ENCODE data around the gene HMX2.

The HMX2 gene

DNA sequence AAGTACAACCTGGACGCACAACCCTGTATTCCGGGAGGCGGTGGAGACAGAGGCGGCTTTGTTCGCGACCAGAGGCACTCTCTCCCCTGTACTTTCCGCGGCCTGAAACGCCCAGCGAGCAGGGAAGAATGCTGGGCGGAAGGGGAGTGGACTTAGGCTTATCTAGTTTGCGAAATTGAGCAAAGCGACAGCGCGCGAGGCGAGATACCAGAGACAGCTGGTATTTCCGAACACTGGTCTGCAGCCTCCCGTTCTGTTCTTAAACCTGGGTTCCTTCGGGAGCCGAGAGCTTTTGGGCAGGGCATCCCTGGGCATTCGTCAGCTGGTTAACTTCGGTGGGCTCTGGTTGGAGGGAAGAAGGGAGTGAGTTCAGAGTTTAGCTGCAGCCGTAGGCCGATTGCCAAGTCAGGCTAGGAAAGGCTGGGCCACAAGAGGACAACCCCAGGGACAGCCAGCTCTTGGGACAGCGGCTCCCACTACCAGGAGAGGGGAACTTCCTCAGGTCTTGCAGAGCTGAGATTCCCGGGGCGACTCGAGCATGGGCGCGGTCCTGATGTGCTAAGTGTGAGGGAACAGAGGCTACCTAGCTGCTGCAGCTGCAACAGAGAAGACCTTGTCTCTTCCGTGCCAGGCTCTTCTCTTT, 8.3 kb upstream of the HMX2 start:
- DNase-seq = no peak

DNA sequence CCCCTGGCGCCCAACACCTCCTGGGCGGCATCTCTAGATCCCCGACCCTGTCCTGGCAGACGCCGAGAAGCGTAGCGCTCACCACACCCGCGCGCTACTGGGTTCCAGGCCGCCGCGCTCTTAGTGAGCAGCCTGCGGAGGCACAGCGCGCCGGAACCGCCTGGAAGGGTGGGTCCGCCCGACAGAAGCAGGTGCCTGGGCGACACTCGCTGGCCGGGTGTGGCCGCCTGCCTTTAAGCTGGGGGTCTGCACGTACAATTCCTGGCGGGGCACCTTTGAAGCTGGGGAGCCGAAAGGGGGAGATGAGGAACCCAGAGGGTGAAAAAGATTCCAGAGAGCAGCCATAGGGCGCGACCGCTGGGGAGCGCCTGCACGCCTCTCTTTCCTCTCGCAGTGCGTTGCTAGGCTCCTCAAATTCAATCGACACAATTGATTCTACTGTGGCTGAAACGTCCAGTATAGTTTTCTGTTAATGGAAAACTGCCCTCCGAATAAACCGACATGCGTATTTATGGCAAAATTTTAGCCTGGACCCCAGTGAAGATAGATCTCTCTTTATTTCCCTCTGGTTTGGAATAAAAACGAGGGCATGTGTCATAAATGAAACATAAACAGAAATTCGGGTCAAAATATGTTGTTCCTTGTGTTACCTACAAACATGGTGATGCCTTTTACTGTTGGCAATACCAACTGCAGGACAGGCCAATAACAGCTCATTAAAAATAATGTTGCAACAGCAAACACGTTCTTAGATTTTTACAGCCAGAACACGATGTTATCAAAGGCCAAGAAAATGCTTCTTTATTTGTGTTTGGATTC, 7.6 kb upstream of the HMX2 start:
- no peak for DNase-seq

DNA sequence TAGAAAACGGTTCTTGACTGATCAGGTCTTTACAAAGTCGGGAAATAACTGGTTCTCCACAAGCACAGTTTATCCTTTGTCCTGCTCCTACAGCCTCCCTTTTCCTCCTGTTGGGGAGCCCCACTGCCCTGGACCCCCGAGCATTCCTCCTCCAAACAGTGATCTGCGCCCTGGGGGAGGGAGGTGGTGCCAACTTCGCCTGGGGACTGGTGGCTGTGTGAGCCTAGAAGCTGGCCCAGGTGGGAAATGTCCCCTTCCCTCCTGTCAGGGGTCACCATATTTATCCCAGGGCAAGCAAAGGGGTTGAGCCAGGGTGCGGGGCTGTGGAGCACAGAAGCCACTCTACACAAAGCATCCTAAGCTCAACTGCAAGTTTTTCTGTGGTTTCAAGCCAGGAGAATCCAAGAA, 6.9 kb upstream of the HMX2 start:
- DNase-seq = no peak

DNA sequence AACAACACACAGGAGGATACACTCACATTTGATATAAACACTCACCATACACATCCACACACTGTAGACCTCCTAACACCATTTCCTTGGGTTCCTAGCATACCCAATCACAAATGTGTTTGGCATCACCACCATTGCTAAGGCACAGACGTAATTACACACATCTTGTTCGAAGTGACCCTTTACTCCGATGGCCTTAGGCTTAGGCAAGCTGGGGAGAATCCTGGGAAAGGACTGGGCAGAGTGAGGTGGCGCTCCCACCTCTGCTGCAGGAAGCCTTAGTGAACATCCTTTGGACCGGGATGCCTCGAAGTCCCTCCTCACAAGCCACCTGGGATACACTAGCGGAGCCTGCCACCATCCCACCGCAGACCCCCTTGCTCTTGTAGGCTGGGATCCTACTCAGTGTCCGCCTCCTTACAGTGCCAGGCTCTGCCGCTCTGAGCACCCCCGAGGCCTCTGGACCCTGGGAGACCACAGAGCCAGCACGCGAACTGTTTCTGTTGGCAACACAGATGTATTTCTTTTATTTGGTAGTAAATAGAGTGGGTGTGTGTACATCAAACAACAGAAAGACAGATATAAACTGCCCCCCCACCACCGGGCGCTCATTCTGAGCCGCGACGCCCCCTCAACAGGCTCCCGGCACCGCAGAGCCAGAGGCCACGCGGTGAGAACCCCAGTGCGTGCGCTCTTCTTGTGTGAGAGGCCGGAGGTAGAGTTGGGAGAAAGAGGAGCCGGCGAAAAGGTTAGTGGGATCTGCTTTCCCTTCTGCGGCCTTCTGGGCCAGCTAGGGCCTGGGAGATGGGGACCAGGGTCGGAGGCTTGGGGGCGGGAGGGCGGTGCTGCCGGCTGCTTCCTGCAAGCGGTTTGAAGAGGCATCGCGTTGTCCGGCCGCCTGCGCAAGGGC, 5.9 kb upstream of the HMX2 start:
- no peak for DNase-seq

DNA sequence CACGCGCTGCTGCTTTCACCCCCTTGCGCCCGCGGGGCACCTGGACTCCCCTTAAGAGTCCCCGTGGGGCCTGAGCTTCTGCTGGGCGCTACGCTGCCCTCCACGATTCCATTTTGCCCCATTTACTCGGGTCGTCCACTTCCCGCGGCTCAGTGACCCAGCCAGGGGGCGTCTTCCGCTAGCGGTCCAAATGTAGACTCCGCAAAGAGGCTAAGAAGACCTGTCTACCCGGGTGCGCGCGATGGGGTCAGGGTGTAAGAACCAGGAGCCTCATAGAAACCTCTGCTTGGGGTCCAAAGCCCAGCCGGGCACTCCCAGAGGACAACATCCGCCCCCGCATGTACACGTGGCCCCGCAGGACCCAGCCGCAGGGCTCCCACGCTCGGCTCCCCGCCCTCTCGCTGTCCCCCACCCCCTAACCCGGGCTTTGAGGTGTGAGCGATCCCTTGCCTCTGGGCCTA, 5.2 kb upstream of the HMX2 start:
- DNase-seq = no peak

DNA sequence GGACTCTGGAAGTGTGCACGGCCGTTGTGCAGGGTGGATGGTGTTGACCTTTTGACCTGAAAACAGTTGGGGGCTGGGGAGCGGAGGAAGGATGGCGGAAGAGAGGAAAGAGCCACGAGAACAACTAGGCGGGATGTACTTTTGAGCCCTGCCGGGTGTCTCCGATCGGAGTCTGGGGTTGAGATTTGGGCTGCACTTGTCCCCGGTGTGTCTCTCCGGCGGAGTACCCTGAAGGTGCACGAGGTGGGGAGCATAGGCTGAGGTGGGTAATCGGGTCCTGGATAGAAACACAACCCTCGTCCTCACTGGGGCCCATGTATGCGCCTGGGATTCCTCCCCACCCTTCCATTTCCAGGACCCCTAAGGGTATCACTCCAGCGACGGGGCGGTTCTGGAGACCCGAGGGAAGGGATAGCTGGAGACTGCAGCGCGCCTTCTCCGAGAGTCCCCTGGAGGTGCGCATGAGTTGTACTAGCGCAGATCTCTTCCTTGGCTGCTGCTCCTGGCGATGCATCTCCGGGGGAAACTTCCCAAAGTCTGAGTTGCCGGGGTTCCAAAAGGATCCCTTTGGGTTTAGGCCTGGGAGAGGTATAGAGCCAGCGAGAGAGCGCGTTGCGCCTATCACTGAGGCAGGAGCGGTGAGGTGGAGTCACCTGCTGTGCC, 4.6 kb upstream of the HMX2 start:
- DNase-seq = no peak

DNA sequence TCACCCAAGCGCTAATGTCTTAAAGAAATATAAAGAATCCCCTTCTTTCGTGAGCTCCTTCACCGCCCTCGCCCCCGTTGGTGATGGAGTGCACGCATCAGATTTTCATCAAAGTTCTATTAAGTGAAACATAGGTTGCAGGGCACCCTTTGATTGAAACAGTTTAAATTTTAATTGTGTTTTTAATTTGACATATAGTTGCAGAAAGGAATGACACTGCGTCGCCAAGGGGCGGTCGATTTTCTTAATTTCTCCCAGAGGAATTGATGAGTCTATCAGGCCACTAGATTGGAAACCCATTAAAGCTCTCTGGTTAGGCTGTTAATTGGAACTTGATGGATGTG, 4.1 kb upstream of the HMX2 start:
- no peak for DNase-seq

DNA sequence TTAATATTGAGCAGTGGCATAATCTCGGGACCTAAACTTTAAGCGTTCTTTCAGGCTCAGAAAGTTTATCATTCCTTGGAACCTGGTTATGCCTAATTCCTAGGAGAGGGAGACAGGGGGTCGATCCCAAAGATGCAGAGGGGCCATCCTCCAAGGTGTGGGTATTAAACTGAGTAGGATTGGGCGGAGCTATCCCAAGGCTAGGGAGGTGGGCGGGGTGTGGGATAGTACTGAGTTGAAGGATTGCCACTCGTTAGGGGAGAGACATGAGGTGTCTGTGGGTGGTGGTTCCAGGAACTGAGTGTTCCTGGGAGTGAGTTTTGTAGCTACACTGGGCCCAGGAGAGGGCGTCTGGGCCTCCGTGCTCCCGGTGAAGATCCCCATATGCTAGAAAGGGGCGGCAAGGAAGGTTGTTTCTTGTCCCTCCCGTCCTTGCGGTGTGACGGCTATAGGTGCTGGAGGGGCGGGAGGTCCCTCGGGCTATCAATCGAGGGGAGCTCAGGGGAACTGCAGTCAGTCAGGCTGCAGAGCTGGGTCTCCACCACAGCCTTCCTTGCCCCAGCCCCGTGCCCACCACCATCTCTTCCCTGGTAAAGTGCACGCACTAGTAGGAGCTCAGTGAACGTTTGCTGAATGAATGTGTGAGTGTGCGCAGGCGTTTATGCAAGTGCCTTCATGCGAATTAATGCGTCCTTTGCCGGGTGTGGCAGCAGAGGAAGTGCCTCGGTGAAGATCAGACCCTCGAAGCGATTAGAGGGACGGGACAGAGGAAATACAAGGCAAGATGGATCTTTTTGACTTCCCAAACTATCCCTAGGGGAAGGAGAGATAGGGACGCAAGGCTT, 3.0 kb upstream of the HMX2 start:
- DNase-seq = no peak

DNA sequence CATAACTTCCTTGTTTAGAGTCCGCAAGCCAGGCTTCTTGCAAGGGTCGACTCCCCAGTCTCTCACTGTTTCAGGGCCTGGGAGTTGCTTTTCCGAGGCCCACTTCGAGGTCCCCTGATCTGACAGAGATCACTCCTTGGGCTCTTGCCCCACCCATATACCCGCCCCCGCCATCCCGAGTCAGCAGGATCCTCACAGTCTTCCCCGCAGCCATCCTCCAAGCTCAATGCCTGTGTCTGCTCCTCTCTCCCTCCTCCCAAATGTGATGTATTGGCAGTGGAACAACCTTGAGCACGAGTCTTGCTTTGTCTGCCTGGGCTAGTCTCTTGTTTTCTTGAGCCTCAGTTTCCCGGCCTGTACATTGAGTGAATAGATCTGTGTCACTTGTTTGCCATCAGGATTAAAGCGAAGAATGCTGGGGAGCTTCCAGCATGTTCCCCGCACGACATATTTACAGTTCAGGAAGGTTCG, 2.4 kb upstream of the HMX2 start:
- no peak for DNase-seq

DNA sequence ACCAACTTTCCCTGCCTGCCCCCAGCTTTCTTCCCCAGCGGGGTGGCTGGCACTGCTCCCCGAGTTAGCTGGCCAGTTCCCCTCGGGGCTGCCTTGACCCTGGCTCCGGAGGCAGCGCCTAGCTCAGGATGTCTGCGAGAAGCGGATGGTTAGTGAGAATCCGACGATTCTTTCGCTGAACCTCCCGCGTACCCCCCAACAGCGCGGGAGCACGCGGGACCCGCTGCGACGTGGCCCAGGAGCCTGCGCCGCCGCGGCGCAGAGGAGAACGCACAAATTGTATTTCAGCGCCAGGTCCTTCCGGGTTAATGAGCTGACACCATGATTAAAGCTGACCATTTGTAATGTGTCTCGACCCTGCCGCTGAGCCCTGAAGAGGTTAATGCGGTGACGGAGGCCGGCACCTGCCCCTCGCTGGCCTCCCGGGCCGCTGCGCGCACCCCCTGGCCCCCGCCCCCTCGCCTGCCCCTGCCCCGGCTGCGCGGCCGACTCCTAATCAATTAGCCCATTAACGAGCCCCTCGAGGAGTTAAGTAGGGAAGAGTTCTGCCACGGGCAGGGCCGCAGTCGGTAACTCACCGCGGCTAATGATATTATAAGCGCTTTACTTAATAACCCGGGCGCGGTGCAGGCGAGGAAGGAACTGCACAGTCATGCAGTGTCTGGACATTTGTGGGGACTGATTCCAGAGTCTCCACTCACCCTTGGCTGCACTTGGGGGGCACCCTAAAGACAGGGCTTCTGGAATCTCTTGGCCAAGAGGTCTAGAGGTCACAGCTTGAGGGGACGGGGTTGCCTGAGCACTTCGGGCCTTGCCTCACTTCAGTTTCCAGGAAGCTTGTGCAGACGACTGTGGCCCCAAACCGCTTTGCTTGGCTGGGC, 1.7 kb upstream of the HMX2 start:
- no peak for DNase-seq

DNA sequence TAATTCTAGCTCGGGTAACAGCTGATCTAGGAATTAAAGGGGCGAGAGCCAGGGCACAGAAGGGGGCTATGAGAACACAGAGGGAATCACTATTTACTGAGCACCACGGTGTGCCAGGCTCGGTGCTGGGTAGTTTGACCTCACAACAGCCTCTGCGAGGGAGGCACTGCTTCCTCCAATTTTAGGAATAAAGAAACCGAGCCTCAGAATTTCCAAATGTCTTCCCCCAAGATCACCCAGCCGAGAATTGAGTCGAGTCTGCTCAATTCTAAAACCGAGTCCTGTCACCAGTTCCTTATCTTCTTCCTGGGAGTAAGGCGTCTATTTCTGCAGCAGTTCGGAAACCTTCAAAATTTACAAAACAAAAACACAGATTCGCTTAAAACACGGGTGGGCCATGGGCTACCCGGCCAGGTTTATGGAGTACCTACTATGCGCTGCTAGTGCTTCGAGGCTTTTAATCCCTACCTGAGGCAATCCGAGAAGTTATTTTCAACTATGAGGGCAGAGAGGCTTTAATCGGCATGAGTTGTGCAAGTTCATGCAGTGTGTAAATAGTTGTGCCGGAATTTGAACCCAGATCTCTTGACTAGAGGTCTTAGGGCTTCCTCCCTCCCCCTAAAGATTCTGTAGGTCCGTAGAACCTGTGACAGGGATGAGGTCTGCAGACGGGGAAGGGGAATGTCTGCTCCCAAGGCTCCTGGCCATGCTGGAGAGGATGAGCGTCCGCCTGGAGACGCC, 872 bp upstream of the HMX2 start:
- no peak for DNase-seq

DNA sequence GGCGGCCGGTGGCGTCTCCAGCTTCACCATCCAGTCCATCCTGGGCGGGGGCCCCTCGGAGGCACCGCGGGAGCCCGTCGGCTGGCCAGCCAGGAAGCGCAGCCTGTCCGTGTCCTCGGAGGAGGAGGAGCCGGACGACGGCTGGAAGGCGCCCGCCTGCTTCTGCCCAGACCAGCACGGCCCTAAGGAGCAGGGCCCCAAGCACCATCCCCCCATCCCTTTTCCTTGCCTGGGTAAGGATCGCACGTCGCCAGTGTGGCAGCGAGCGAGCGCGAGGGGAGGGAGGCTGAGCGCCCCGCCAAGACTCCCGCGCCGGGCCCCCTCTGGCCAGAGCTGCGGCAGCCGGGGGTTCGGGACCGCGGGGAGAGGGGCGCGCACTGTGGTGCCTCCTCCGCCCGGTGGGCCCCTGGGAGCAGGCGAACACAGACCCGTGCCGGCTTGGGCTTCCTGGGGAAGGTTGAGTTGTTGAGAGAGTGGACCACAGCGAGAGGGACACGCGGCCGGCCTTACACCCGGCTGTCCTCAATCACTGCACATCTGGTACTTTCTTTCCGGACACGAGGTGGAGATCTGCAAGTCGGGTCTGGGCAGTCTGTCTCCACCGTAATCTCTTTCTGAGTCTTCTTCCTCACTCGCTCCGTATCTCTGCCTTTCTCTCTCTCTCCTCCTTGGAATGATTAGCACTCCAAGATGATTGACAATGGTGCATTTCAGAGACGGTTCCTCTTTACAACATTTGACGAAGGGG, 652 bp downstream of the HMX2 start:
- no peak for DNase-seq

DNA sequence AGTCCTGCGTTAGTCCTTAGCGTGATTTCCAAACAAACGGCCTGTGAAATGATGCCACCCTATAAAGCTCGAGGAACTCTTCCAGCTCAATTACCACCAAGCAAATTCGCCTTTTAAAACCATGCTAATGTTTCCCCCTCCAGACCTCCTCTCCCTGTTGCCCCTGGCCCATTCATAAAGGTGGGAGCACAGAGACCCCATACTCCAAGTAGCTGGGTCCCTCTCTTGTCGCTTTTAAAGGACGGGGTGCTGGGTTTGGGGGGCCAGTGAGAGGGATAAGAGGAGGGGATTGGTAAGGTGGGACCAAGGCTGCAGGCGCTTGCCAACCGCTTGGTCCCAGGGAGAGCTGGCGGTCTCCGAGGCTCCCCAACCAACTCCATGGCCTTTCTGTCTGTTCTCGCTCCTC, 1.2 kb downstream of the HMX2 start:
- no peak for DNase-seq

DNA sequence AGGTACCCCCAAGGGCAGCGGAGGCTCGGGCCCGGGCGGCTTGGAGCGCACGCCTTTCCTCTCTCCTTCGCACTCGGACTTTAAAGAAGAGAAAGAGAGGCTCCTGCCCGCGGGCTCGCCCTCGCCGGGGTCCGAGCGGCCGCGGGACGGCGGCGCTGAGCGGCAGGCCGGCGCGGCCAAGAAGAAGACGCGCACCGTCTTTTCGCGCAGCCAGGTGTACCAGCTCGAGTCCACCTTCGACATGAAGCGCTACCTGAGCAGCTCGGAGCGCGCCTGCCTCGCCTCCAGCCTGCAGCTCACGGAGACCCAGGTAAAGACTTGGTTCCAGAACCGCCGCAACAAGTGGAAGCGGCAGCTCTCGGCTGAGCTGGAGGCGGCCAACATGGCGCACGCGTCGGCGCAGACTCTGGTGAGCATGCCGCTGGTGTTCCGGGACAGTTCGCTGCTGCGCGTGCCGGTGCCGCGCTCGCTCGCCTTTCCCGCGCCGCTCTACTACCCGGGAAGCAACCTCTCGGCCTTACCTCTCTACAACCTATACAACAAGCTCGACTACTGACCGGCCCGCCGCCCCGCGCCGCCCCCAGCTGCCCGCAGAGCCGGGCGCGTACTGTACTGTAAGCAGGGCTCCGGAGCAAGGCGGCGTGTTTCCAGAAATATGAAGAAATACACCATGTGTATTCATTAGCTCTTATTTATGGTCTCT, 1.8 kb downstream of the HMX2 start:
- peak; percentile 45 for DNase-seq

DNA sequence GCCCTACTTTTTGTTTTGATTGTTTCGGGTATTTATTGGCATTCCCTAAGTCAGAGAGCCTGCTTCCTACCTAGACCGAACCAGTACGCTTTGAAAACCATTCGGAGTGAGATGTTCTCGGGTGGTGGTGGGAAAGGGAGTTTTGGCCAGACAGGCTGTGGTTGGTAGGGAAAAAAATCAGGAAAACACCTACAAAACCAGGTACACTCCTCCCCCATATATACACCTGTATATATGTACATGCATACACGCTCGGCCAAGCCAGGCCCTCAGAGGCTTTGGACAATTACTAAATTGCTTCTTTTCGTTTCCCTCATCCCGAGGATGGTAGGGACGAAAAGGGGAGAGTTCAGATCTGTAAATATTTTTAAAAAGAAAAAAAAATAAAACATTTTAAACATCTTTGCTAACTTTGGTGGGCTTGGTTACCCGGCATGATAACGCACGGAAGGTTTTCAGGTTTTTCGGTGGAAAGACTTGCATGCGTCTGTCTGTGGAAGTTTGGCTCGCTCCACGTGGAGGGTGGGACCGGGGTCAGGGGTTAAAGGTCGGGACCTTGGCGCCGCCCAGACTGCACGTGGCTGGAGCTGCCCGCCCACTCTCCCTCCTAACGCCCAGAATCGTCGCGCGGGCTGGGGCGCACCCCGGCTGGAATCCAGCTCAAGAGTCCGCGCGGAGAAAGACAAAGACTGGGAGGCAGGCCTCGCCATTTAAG, 2.5 kb downstream of the HMX2 start:
- no peak for DNase-seq

DNA sequence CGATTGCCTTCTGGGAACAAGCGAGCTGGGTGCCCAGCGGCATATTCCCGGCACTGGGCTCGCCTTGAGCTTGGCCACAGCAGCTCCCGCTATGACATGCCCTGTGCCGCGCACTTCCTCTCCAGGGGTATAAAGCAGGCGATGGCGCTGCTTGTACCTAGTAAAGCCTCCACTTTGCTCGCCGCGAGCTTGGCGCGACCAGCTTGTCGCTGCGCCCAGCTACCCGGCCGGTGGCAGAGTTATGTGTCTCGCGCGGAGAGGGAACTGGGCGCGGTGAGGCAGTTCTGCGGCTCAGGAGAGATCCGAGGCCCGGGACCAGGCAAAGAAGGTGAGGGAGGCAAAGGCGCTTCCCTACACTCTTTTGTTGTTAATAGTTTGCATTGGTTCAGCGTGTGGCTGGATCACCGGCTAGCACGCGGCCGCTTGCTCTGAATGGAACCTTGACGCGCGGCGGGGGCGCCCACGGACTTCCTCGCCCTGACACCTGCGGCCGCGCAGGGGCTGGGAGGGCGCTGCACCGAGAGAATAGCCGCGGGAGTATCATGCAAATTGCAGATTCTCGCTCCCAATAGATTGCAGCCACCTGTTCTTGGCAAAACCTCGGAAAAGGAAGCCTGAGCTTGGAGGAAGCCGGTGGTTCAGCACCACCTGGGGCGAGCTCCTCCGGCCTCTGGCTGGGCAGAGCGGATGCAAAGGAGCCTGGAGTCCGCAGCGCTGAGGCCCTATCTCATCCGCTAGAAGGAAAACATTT, 3.2 kb downstream of the HMX2 start:
- DNase-seq = peak; percentile 53

DNA sequence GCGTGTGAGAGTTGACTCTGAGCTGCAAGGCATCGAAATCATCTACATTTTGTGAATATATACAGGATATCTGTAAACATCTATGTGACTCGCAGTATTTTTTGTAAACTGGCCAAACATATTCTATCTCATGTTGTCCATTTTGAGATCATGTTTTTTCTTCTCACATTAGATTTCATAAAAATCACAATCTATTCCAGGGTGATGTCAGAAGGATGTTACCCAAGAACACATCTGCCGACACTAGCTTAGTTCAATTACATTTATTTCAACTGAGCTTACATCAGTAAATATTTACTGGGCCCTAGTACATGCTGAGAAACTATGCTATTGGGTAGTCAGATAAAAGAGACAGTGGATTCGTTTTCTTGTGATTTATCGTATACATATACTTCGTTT, 3.8 kb downstream of the HMX2 start:
- DNase-seq = no peak
